ENCODE measurements around the gene PLIN4.
A peak's percentile ranks its signal among the peaks of the same experiment; 100 is the strongest.
"Not testable (repeated sequence)": the region's sequence is repeated elsewhere in the genome, so short reads cannot be mapped to it uniquely, and the experiment has no call there.

PLIN4 gene, protein sequence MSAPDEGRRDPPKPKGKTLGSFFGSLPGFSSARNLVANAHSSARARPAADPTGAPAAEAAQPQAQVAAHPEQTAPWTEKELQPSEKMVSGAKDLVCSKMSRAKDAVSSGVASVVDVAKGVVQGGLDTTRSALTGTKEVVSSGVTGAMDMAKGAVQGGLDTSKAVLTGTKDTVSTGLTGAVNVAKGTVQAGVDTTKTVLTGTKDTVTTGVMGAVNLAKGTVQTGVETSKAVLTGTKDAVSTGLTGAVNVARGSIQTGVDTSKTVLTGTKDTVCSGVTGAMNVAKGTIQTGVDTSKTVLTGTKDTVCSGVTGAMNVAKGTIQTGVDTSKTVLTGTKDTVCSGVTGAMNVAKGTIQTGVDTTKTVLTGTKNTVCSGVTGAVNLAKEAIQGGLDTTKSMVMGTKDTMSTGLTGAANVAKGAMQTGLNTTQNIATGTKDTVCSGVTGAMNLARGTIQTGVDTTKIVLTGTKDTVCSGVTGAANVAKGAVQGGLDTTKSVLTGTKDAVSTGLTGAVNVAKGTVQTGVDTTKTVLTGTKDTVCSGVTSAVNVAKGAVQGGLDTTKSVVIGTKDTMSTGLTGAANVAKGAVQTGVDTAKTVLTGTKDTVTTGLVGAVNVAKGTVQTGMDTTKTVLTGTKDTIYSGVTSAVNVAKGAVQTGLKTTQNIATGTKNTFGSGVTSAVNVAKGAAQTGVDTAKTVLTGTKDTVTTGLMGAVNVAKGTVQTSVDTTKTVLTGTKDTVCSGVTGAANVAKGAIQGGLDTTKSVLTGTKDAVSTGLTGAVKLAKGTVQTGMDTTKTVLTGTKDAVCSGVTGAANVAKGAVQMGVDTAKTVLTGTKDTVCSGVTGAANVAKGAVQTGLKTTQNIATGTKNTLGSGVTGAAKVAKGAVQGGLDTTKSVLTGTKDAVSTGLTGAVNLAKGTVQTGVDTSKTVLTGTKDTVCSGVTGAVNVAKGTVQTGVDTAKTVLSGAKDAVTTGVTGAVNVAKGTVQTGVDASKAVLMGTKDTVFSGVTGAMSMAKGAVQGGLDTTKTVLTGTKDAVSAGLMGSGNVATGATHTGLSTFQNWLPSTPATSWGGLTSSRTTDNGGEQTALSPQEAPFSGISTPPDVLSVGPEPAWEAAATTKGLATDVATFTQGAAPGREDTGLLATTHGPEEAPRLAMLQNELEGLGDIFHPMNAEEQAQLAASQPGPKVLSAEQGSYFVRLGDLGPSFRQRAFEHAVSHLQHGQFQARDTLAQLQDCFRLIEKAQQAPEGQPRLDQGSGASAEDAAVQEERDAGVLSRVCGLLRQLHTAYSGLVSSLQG (N-terminal part only)

DNA sequence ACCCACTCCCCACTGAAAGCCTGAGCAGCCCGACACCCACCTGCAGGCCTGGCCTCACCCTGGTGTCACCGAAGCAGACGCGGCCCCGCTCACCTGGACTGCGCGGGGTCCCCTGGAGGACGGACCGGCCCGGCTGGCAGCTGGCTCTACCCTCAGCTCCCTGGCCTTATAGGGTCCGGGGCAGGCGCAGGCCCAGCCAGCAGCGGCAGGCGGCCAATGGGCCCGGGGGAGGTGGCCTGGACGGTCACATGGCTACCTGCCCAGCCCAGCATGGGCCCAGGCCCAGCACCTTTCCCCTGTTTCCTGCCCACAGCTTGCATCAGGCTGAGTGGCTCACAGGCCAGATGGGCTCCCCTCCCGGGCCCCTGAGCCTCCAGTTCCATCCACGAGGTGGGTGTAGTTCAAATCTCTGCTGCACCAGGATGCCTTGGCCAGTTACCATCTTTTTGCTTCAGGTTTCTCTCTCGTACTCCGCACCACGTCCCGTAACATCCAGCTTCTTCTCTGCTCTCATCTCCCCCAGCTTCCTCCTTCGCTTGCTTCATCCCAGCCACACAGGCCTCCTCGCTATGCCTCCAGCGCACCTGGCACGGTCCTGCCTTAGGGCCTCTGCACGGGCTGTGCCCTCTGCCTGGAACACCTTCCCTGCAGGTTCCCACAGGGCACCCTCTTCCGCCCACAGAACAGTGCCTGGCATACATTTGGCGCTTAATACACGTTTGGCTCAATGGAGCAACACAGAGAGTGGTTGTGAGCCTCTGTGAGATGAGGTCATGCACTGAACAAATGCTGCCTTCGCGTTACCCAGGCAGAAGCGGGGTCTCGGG, at the start of gene PLIN4:
TSS of gene PLIN4 (minus strand) at position 142 of the 827 bp plus-strand sequence. CDS start 214 bp downstream, outside the sequence.
- DNase-seq (ENCODE audit: low read depth) = peak; percentile 27

DNA sequence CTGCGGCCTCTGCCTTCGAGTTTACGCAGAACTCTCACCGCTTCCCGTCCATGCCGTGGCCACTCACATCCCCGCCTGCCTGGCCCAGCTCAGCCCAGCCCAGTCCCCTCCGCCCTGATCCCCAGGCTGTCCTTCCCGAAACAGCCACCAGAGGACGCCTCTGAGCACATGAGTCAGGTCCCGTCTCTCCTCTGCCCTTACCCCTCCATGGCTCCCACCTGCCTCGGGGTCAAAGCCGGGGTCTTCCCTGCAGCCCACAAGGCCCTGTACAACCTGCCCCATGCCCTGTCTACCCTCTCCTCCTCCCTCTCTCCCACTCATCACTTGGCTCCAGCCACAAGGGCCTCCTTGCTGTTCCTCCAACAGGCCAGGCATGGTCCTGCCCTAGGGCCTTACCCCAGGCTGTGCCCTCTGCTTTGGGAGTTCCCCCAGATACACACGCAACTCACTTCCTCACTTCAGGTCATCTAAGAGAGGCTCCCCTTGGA, 49.3 kb upstream of the PLIN4 start:
- peak; percentile 49 for DNase-seq (ENCODE audit: low read depth)

DNA sequence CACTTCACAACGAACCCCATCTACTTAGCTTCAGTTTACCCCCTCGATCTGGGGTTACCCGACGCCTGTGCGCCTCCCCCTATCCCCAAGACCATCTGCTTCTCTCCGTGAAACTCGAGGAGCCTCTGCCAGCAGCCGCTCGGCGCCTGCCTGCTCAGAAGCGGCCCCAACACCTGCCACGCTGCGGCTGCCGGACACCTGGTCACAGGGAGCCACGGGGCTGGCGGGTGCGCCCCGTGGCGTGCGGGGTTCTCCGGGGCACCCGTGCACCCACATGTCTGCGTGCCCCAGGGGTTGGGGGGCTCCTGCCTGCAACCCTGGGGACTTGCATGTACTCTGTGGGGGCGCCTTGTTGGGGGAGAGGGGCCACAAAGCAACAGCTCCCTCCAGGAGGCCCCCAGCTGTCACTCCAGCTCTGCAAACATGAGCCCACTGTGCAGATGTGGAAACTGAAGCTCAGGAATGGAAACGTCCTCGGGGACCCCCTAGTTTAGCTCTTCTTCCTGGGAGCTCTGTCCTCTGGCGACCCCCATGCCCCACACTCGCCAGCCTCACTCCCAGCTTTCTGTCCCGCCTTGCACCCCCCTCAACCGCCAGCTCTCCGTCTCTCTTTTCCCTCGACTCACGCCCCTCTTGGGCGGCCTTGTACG, 48.2 kb upstream of the PLIN4 start:
- DNase-seq (ENCODE audit: low read depth) = no peak

DNA sequence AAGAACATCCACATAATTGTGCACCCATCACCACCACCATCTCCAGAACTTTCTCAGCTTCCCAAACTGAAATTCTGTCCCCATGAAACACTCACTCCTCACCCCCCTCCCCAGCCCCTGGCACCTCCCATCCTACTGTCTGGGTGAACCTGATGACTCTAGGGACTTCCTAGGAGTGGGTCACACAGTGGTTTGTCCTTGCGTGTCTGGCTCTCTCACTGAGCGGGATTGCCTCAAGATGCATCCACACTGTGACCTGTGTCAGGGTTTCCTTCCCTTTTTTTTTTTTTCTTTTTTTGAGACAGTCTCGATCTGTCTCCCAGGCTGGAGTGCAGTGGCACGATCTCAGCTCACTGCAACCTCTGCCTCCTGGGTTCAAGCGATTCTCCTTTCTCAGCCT, 45.3 kb upstream of the PLIN4 start:
- DNase-seq (ENCODE audit: low read depth) = not testable (repeated sequence)

DNA sequence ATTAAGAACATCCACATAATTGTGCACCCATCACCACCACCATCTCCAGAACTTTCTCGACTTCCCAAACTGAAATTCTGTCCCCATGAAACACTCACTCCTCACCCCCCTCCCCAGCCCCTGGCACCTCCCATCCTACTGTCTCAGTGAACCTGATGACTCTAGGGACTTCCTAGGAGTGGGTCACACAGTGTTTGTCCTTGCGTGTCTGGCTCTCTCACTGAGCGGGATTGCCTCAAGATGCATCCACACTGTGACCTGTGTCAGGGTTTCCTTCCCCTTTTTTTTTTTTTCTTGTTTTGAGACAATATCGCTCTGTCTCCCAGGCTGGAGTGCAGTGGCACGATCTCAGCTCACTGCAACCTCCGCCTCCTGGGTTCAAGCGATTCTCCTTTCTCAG, 43.8 kb upstream of the PLIN4 start:
- not testable (repeated sequence) for DNase-seq (ENCODE audit: low read depth)

DNA sequence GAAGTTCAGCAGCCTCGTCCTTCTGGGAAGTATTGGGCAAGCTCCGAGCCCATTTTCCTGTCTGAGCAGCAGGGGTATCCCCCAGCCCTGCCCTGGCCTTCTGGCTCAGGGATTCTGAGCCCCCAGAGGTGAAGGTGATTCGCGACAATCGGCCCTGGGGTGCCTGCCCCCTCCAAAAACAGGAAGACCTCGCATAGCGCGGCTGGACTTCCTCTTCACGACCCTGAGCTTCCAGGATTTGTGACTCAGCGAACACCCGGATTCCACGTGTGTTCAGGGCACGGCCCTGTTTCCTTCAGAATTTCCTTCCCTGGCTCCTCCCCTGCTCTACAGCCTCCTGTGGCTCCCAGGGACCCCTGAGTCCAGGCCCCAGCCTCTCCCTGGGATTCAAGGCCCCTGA, 41.3 kb upstream of the PLIN4 start, which contains the start of gene SEMA6B:
TSS of gene SEMA6B (minus strand) at position 116 of the 400 bp plus-strand sequence. CDS start 1,227 bp downstream, outside the sequence.
- no peak for DNase-seq (ENCODE audit: low read depth)

DNA sequence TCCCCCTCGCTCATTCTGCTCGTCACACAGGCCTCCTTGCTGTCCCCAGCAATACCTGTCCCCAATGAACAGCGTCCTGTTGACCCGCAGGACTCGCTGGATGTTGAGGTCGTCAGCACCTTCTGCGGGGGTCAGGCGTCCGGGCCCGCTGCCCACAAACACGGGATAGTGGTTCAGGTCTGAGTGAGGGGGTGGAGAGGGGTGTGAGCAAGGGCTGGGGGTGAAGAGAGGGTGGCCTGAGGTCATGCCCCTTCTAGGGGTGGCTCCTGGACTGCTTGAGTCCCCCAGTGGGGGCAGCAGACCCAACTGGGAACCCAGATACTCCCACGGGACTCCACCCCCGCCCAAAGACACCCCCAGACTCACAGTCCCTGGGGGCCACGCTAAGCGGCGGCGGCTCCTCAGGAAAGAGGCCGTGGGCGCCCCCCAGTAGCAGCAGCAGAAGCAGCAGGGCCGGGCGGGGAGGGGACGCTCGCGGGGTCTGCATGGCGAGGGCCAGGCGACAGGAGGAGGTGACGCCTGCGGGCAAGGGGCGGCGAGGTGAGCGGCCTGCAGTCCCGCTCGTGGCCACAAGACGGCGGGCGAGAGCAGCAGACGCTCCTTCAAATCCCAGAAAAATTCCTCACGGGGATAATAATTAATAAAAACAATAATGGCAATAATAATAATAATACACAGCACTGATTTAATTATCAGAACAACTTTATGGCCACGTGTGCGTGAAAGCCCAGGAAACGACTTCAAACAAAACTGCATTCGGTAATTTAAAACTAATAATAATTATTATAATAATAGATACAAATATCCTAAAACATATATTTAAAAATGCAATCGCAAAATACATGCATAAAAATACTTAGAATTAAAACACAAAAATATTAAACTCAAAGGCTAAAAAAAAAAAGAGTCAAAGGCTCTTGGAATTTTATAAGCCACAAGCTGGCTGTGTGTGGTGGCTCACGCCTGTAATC, 40.0 kb upstream of the PLIN4 start:
- no peak for DNase-seq (ENCODE audit: low read depth)

DNA sequence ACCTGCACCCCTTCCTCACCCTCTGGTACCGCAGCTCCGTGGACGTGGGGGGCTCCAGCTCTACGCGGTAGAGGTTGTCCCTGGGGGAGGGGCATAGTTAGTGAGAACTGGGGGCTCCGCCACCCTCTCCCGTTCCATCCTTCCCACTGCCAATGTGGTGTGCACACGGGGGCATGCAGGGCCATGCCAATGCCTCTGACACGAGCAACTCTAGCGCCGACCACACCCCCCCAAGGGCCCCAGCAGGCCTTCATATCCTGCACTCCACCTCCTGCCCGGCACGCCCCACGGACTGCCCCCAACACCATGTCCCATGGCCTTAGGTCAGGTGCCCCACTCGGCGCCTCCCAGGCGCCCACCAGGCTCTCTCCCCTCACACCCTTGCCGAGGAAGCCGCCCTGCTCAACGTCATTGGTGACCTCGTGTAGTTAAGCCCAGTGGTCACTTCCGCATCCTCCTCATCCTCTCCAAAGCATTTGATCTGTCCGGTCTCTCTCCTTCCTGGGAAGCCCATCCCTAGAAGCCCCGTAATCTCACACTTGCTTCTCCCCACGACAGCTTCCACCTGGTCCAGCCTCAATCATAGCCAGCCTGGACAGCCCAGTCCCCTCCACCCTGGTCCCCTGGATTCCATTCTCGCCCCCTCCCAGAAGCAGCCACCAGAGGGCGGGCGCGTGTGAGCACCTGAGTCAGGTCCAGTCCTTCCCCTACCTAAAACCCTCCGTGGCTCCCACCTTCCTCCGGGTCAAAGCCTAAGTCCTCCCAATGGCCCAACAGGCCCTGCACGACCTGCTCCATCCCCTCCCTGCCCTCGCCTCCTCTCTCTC, 39.1 kb upstream of the PLIN4 start:
- no peak for DNase-seq (ENCODE audit: low read depth)

DNA sequence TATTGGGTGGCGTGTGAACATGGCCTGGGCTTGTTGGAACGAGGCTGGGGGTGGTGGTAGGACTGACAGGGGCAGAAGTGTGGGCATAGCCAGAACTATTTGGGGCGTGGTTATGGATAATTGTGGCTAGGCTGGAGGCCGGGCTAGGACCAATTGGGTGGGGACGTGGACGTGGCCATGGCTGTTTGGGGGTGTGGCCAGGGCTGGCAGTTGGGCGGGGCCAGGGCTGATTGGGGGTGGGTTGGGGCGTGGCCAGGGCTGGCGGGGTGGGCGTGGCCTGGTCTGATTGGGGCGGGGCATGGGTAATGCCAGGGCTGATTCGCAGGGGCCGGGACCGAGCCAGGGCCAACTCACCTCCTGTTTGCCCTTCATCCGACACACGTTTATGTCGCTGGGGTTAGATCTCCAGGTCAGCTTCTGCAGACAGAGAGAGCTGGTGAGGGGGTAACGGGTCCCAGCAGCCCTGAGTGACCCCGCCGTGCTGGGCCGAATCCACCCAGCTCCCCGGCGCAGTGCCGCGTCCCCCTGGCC, 38.4 kb upstream of the PLIN4 start:
- DNase-seq (ENCODE audit: low read depth) = no peak

DNA sequence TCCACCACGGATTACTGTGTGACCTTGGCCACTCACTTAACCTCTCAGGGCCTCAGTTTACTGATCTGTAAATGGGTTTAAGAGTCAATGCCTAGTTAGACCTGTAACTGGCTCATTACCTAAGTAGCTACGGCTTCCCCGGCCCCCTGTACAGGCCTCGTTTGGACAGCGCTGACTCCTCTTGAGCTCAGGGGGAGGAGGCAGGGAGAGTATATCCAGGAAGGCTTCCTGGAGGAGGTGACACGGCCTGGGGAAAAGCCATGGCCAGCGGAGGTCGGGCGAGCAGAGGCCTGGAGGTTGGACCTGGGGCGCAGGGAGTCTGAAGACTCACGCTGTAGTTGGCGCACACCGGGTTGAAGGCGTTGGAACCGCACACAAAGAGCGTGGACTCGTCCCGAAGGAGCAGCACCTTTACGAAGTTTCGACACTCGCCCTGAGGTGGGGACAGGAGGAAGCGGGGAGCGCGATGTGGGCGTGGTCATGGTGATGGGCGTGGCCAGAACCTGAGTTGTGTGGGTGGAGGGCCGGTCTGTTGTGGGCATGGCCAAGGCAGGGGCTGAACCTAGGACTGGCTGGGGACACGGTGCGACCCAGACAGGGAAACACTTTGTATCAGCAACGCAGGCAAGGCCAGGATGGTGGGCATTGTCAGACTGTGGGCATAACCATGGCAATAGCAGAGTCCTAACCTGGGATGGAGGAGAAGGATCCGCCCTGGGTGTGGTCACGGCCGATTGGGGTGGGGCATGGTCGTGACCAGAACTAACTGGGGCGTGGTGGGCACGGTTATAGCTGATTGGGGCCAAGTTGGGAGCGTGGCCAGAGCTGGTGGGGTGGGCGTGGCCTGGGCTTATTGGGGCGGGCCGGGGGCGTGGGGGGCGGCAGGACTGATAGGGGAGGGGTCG, 37.6 kb upstream of the PLIN4 start:
- DNase-seq (ENCODE audit: low read depth) = no peak

DNA sequence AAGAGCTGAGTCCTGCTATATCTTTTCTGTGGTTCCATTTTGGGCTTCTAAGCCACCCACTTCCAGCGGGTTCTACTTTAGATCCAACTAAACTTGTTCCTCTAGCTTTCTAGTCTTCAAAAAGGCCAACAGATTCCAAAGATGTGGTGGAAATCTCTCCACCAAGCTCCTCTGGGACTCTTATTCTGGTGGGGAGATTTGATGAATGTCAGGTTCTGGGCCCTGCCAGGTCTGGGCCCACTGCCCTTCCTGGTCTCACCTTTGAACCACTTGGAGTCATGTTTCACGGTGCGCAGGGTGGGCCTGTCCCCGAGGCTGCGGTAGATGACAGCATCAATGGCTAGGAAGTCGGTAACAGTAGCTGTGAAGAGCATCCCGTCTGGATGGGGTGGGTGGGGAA, 36.4 kb upstream of the PLIN4 start:
- DNase-seq (ENCODE audit: low read depth) = no peak

DNA sequence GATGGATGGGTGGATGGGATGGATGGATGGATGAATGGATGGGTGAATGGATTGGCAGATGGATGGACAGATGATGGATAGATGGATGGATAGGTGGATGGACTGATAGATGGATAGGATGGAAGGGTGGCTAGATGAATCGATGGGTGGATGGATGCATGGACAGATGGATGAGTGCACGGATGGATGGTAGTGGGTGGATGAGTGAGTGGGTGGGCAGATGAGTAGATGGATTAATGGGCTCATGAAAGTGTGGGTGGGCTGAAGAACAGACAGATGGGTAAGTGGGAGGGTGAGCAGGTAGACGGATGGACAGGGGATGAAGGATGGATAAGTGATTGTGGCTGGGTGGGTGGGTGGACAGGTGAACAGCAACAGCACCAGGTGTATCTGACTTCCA, 35.5 kb upstream of the PLIN4 start:
- DNase-seq (ENCODE audit: low read depth) = no peak

DNA sequence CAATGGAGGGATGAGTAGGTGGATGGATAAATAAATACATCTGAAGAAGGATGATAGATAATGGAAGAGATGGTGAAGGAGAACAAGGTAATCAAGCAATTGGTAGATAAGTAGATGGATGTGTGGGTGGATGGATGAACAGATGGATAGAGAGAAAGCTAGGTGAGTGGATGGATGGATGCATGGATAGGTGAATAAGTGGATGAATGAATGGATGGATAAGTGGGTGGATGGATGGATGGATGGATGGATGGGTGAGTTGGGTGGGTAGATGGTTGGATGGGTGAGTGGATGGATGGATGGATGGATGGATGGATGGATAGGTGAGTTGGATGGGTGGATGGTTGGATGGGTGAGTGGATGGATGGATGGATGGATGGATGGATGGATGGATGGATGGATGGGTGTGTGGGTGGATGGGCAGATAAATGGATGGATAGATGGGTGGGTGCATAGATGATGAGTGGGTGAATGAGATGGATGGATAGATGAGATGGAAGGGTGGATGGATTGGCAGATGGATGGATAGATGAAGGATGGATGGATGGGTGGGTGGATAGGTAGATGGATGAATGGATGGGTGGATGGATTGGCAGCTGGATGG, 34.9 kb upstream of the PLIN4 start:
- no peak for DNase-seq (ENCODE audit: low read depth)

DNA sequence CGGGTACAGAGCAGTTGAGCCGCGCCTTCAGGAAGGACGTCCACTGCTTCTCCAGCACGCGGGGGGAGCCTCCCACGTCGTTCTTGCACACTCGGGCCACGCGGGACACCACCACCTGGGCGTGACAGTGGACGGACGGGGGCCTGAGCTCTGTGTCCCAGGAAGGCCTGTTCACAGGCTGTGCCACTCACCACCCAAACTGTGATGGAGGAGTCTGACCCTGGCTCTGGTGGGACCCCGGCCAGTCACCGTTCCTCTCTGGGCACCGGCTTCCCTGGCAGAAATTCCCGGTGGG, 34.2 kb upstream of the PLIN4 start:
- DNase-seq (ENCODE audit: low read depth) = no peak

DNA sequence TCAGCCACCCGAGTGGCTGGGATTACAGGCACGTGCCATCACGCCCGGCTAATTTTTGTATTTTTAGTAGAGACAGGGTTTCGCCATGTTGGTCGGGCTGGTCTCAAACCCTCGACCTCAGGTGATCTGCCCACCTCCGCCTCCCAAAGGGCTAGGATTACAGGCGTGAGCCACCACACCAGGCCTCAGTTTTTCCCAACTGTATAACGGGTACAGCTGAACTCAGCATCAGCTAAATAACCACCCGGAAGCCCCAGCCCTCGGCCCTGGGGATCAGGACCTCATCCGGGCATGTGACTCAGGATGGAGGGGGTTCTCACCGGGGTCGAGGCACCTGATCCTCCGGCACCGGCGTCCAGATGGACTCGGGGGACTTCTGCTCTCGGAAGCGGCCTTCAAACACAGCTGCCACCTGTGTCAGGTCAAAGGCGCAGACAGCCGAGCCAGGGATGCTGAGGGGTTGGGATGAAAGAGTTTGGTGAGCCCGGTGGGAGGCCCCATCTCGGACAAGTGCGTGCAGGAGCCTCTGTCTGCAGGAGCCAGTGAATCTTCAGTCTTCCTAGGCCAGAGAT, 32.3 kb upstream of the PLIN4 start:
- DNase-seq (ENCODE audit: low read depth) = no peak

DNA sequence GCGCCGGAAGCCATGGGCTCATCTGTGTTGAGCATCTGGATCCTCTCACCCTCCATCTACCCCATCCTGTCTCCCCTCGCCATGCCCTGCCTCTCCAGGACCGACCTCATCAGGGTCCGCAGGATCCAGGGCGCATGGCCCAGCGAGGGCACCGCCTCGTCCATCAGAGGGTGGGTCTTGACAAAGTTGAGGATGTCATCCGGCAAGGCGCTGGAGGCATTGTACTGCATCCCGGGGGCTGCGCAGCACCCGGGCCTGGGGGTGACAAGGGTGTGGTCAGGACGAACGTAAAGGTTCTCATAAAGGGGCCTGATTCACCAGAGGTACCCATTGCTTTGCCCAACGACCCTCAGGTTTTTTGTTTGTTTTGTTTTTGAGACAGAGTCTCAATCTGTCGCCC, 31.7 kb upstream of the PLIN4 start:
- no peak for DNase-seq (ENCODE audit: low read depth)

DNA sequence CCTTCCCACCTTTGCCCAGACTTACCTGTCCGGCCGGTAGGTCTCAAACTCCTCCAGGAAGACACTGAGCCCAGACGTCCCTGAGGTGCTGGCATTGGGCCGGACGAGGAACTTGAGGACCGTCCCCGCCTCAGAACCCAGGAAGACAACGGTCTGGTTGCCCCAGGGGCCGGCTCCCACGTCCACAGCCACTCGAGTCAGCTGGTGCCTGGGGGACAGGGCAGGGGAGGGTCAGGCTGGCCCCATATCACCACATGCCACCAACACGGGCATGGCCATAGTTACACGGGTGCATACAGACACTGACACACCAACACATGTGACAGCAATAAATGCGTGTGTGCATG, 29.9 kb upstream of the PLIN4 start:
- no peak for DNase-seq (ENCODE audit: low read depth)

All from amniotic epithelial cell (primary cell).